GM18951 (cell line): ENCODE results near the gene IL17RC.
"Not testable (repeated sequence)": the region's sequence is repeated elsewhere in the genome, so short reads cannot be mapped to it uniquely, and the experiment has no call there.

Source experiments
- POLR2A ChIP-seq: IDR thresholded peaks from 4 replicates; pipeline ENCODE4 v1.6.1; 2011; ENCODE audit warnings: mild to moderate bottlenecking; ENCODE audit not compliant: insufficient read length, insufficient read depth; ENCODE audit errors: extremely low read depth
- in situ Hi-C: fragments of 300-500 bp; cut with MboI; formaldehyde crosslinking; loops from one replicate; pipeline ENCODE4 v1.12.0; 2022; ENCODE audit warnings: low sequenced_read_pairs, mixed read lengths, inconsistent platforms; ENCODE audit not compliant: unreplicated experiment

The IL17RC gene

DNA sequence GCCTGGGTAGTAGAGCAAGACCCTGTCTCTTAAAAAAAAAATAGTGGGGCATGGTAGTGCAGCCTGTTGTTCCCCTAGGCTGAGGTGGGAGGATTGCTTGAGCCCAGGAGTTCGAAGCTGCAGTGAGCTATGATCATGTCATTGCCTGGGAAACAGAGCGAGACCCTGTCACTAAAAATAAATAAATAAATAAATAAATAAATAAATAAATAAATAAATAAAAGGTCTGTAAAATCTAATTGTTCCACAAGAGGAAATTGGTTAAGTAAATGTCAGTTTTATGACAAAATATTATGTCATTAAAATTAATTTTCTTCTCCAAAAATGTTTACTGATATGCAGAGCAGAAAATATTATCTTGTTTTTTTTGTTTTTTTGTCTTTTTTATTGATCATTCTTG lies 22.1 kb downstream of the IL17RC start:
- TF ChIP-seq POLR2A, result no peak
- in situ Hi-C loops, result no loop called here

GRCh38 chr3:9939906-9940305 lies 23.0 kb downstream of the IL17RC start:
- in situ Hi-C loops, result not testable (repeated sequence)

GRCh38 chr3:9940746-9941145 lies 23.8 kb downstream of the IL17RC start:
- TF ChIP-seq POLR2A, result no peak
- in situ Hi-C loops, result no loop called here

GRCh38 chr3:9942164-9942563 lies 25.3 kb downstream of the IL17RC start:
- TF ChIP-seq POLR2A, result no peak
- in situ Hi-C loops, result no loop called here

GRCh38 chr3:9942934-9943690 lies 26.2 kb downstream of the IL17RC start:
- in situ Hi-C loops, result no loop called here
- TF ChIP-seq POLR2A, result peak; percentile 13

- in situ Hi-C loops, result no loop called here
- TF ChIP-seq POLR2A, result no peak
Observed at GRCh38 chr3:9944271-9944670, 27.4 kb downstream of the IL17RC start.

- no peak for TF ChIP-seq POLR2A
- in situ Hi-C loops, result no loop called here
Observed at GRCh38 chr3:9945358-9945757, 28.5 kb downstream of the IL17RC start.

GRCh38 chr3:9946112-9947024 lies 29.5 kb downstream of the IL17RC start:
- in situ Hi-C loops, result no loop called here
- no peak for TF ChIP-seq POLR2A

- in situ Hi-C loops, result no loop called here
- no peak for TF ChIP-seq POLR2A
Observed at GRCh38 chr3:9947025-9947995, 30.4 kb downstream of the IL17RC start.

GRCh38 chr3:9948586-9948985 lies 31.7 kb downstream of the IL17RC start:
- no peak for TF ChIP-seq POLR2A
- in situ Hi-C loops, result no loop called here

GRCh38 chr3:9949115-9949514 lies 32.2 kb downstream of the IL17RC start:
- in situ Hi-C loops, result no loop called here
- TF ChIP-seq POLR2A, result no peak

- TF ChIP-seq POLR2A, result no peak
- in situ Hi-C loops, result no loop called here
Observed at GRCh38 chr3:9949626-9950025, 32.7 kb downstream of the IL17RC start.

DNA sequence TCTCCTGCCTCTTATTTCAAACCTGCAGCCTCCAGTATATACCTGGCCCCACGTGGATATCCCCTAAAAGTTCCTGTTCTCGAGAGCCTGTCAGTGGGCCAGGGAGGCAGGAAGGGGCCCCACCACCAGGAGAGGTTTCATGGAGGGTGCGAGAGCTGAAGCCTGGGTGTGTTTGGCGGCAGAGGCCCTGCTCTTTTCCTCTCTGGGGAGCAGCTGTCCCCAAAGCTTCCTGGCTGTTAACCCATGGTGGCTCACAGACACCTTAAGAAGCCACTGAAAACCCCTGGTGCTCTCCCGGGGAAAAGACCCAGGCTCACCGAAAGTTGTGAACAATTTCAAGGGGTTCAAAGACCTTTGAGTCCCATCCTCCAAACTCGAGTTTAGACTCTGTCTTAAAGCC lies 34.2 kb downstream of the IL17RC start:
- no peak for TF ChIP-seq POLR2A
- in situ Hi-C loops, result no loop called here
